ENCODE results near the gene DNAI1.

DNAI1 gene

DNA sequence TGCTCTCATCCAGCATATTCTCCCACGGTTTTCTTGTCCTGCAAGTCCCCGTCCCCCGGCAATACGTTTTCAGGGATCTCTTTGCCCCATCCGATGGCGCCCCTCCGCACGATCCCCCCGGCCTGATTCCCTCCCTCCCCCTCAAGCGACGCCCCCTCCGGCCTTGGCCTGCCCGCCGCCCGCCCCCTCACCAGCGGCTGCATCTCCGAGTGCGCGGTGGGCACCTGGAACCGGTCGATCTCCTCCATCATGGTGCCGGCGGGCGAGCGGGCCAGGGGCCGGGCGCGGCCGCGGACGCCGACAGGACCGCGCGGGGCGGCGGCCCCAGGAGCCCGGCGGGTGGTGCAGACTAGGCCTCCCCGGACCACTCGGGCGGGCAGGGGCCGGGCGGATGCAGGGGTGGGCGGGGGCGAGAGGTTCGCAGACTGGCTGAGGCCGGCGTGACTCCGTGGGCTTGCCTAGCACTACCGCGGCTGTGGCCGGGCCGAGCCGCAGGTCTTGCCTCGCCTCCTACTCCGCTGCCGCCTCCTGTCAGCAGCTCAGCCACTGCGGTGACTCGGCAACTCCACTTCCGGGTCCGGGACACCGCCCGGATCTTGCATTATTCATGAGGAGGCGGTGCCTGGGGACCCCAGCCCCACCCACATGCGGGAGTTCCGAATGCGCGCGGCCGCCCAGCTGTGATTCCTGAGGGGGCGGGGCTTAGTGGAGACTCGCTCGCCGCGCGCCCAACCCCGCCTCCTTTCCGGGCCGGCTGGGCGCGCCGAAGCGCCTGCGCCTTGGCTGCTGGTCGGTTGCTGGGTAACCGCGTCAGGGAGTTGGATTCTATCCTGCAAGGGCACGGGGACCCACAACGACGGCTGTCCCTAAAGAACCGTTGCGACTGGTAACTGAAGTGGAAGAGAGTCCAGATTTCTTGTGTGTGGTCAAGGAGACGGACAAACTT, at the start of gene DNAI1, which contains the start of gene FAM219A:
Gene DNAI1, plus strand, starts transcription at position 793 of the 946 bp plus-strand sequence. CDS start 201 bp downstream, outside the sequence.
Gene FAM219A, minus strand, starts transcription at position 558 of the 946 bp plus-strand sequence. Its CDS starts 307 bp downstream, at position 251.
- TF ChIP-seq ZNF565 (CRISPR knock-in tag; conservative IDR thresholded peaks at IDR 0.05; ENCODE audit: low read depth) (no peak), ZNF8 (CRISPR knock-in tag; IDR thresholded peaks at IDR 0.05) (no peak), TCF4 (CRISPR knock-in tag; IDR thresholded peaks at IDR 0.05; ENCODE audit: borderline replicate concordance) (no peak)
- TF ChIP-seq, protein P1, sequence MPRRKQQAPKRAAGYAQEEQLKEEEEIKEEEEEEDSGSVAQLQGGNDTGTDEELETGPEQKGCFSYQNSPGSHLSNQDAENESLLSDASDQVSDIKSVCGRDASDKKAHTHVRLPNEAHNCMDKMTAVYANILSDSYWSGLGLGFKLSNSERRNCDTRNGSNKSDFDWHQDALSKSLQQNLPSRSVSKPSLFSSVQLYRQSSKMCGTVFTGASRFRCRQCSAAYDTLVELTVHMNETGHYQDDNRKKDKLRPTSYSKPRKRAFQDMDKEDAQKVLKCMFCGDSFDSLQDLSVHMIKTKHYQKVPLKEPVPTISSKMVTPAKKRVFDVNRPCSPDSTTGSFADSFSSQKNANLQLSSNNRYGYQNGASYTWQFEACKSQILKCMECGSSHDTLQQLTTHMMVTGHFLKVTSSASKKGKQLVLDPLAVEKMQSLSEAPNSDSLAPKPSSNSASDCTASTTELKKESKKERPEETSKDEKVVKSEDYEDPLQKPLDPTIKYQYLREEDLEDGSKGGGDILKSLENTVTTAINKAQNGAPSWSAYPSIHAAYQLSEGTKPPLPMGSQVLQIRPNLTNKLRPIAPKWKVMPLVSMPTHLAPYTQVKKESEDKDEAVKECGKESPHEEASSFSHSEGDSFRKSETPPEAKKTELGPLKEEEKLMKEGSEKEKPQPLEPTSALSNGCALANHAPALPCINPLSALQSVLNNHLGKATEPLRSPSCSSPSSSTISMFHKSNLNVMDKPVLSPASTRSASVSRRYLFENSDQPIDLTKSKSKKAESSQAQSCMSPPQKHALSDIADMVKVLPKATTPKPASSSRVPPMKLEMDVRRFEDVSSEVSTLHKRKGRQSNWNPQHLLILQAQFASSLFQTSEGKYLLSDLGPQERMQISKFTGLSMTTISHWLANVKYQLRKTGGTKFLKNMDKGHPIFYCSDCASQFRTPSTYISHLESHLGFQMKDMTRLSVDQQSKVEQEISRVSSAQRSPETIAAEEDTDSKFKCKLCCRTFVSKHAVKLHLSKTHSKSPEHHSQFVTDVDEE (CRISPR knock-in tag; IDR thresholded peaks at IDR 0.05), result 0 out of 2 replicates have a peak, but pooled peaks have one; percentile 11
- TF ChIP-seq, protein P2, sequence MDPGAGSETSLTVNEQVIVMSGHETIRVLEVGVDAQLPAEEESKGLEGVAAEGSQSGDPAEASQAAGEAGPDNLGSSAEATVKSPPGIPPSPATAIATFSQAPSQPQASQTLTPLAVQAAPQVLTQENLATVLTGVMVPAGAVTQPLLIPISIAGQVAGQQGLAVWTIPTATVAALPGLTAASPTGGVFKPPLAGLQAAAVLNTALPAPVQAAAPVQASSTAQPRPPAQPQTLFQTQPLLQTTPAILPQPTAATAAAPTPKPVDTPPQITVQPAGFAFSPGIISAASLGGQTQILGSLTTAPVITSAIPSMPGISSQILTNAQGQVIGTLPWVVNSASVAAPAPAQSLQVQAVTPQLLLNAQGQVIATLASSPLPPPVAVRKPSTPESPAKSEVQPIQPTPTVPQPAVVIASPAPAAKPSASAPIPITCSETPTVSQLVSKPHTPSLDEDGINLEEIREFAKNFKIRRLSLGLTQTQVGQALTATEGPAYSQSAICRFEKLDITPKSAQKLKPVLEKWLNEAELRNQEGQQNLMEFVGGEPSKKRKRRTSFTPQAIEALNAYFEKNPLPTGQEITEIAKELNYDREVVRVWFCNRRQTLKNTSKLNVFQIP (CRISPR knock-in tag; IDR thresholded peaks at IDR 0.05; ENCODE audit: borderline replicate concordance, low read depth), result no peak
- ATAC-seq, result peak; percentile 93

DNA sequence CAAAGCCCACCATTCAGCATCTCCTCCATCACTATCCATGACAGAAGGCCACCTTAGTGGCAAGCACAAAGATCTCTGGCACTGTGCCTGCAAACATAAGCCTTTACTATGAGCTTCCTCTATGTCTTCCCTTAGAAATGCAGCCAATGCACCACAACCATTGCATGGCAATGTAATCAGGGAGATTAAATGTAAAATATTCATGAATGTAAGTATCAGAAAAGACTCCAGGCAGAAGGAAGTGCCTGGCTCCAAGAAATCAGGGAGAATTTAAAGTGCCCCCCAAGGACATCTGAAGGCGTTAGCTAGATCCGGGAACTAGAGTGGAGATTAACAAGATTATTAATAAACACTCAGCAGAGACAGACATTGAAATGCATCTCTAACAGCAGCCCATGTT, 49.5 kb upstream of the DNAI1 start:
- TF ChIP-seq ZNF70 (CRISPR knock-in tag; IDR thresholded peaks at IDR 0.05), result no peak
- no peak for TF ChIP-seq ISL1 (CRISPR knock-in tag; IDR thresholded peaks at IDR 0.05)
- no peak for TF ChIP-seq PPARA (CRISPR knock-in tag; IDR thresholded peaks at IDR 0.05; ENCODE audit: borderline replicate concordance)
- TF ChIP-seq, protein P1 (CRISPR knock-in tag; IDR thresholded peaks at IDR 0.05), result no peak
- no peak for TF ChIP-seq ZC3H10 (CRISPR knock-in tag; IDR thresholded peaks at IDR 0.05)
- TF ChIP-seq ARNTL (CRISPR knock-in tag; IDR thresholded peaks at IDR 0.05; ENCODE audit: borderline replicate concordance, low read depth), result no peak
- no peak for TF ChIP-seq GLIS3 (CRISPR knock-in tag; IDR thresholded peaks at IDR 0.05)
- TF ChIP-seq RARB (CRISPR knock-in tag; IDR thresholded peaks at IDR 0.05), result no peak
- TF ChIP-seq, protein P2 (CRISPR knock-in tag; IDR thresholded peaks at IDR 0.05; ENCODE audit: borderline replicate concordance, low read depth), result no peak
- no peak for TF ChIP-seq ZNF8 (CRISPR knock-in tag; IDR thresholded peaks at IDR 0.05)
- TF ChIP-seq, protein P3, sequence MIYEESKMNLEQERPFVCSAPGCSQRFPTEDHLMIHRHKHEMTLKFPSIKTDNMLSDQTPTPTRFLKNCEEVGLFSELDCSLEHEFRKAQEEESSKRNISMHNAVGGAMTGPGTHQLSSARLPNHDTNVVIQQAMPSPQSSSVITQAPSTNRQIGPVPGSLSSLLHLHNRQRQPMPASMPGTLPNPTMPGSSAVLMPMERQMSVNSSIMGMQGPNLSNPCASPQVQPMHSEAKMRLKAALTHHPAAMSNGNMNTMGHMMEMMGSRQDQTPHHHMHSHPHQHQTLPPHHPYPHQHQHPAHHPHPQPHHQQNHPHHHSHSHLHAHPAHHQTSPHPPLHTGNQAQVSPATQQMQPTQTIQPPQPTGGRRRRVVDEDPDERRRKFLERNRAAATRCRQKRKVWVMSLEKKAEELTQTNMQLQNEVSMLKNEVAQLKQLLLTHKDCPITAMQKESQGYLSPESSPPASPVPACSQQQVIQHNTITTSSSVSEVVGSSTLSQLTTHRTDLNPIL (CRISPR knock-in tag; IDR thresholded peaks at IDR 0.05; ENCODE audit: low read depth), result no peak
- no peak for TF ChIP-seq ZFP3 (CRISPR knock-in tag; IDR thresholded peaks at IDR 0.05)
- no peak for TF ChIP-seq ZNF565 (CRISPR knock-in tag; conservative IDR thresholded peaks at IDR 0.05; ENCODE audit: low read depth)
- no peak for TF ChIP-seq OSR1 (CRISPR knock-in tag; IDR thresholded peaks at IDR 0.05)
- TF ChIP-seq ZFP30 (CRISPR knock-in tag; IDR thresholded peaks at IDR 0.05), result no peak
- no peak for TF ChIP-seq TOX (CRISPR knock-in tag; IDR thresholded peaks at IDR 0.05; ENCODE audit: borderline replicate concordance)
- TF ChIP-seq, protein P4, sequence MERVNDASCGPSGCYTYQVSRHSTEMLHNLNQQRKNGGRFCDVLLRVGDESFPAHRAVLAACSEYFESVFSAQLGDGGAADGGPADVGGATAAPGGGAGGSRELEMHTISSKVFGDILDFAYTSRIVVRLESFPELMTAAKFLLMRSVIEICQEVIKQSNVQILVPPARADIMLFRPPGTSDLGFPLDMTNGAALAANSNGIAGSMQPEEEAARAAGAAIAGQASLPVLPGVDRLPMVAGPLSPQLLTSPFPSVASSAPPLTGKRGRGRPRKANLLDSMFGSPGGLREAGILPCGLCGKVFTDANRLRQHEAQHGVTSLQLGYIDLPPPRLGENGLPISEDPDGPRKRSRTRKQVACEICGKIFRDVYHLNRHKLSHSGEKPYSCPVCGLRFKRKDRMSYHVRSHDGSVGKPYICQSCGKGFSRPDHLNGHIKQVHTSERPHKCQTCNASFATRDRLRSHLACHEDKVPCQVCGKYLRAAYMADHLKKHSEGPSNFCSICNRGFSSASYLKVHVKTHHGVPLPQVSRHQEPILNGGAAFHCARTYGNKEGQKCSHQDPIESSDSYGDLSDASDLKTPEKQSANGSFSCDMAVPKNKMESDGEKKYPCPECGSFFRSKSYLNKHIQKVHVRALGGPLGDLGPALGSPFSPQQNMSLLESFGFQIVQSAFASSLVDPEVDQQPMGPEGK (CRISPR knock-in tag; IDR thresholded peaks at IDR 0.05; ENCODE audit: borderline replicate concordance), result no peak
- TF ChIP-seq CSDC2 (CRISPR knock-in tag; IDR thresholded peaks at IDR 0.05), result no peak
- no peak for ATAC-seq

Measured in SK-N-SH treated with all-trans-retinoic acid at 6 μM for 48 hours (cell line).